Esophagus muscularis mucosa (tissue), 4 donors: Measurements from ENCODE around the gene IP6K2.

Experiments
- CTCF ChIP-seq, 3 experiments: fragments of 200-600 bp in 2 of 3; fragments of 450-650 bp in 1 of 3; sonication (generic) in 2 of 3; IDR thresholded peaks; one replicate each; pipeline ENCODE4 v1.5.1; 2017 to 2019; ENCODE audit warnings: antibody characterized with exemption in 3 of 3, mild to moderate bottlenecking in 2 of 3, moderate library complexity in 1 of 3
- EP300 ChIP-seq: sonication (generic); formaldehyde crosslinking; IDR thresholded peaks from one replicate; pipeline ENCODE4 v1.6.1; 2017; ENCODE audit warnings: antibody characterized with exemption
- POLR2A ChIP-seq: fragments of 450-650 bp; IDR thresholded peaks from one replicate; pipeline ENCODE4 v1.6.1; 2017; ENCODE audit warnings: antibody characterized with exemption, moderate library complexity, mild to moderate bottlenecking, low read depth
- POLR2AphosphoS5 ChIP-seq, 2 donors: sonication (generic); formaldehyde crosslinking; IDR thresholded peaks; one replicate each; pipeline ENCODE4 v1.6.1; 2017; ENCODE audit warnings: antibody characterized with exemption in 2 of 2

DNA sequence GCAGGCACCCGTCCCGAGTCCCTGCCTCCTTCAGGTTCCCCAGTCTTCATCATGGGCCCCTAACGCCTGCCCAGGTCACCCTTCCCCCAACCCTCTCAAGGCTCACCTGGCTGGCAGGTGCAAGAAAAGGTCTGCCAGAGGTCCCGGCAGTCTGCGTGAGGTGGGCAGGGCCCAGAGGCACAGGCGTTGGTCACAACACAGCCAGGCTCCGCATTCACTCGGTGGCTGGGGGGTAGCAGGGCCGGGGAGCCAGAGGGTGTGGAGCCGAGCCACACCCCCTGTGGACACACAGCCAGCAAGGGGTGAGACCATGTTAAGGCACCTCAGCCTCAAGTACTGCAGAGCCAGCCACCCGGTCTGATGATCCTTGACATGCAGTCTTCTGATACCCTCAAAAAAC lies 65.2 kb downstream of the IP6K2 start:
- TF ChIP-seq CTCF (IDR thresholded peaks at IDR 0.05) = no peak
- TF ChIP-seq POLR2AphosphoS5 (IDR thresholded peaks at IDR 0.05) = no peak
- no peak for TF ChIP-seq POLR2A
- TF ChIP-seq EP300 = no peak
